H1 (cell line): ENCODE data around the gene SLAMF1. TPM values are rescaled to one million over a fixed set of nuclear protein-coding genes. Genes with fewer than 3 reads are reported as not detected.

ENCODE experiments used
- CTCF ChIA-PET: fragments of 300-600 bp; sonication (Branson Sonifier 250); formaldehyde crosslinking; loops from one replicate; lab custom pipeline; 2021; ENCODE audit not compliant: partially characterized antibody; lab: Charles Lee
- POLR2A ChIA-PET: fragments of 300-600 bp; sonication (Branson Sonifier 250); formaldehyde crosslinking; loops from one replicate; lab custom pipeline; 2021; ENCODE audit warnings: inconsistent platforms; ENCODE audit not compliant: partially characterized antibody; lab: Charles Lee
- DNase-seq, 2 experiments: peaks; one replicate each; pipeline versions ENCODE4 v3.0.0 to v3.0.0-alpha.2; 2010 to 2022; ENCODE audit warnings: low spot score in 2 of 2, low read depth in 1 of 2, mixed read lengths in 1 of 2
- FAIRE-seq: peaks from 2 replicates; lab custom pipeline; 2011; peaks lifted over from hg19 to GRCh38; lab: Jason Lieb, UNC
- H2AFZ ChIP-seq: 2 replicates; pipeline ENCODE4 v1.8.1; 2012; ENCODE audit warnings: low read length, inconsistent platforms
- H2AK5ac ChIP-seq: 2 replicates; pipeline ENCODE4 v1.6.1; 2013; ENCODE audit warnings: low read depth, low read length
- H2BK120ac ChIP-seq: replicated peaks from 2 replicates; pipeline ENCODE3; 2013; ENCODE audit warnings: low read depth, low read length, inconsistent platforms
- H2BK12ac ChIP-seq: 2 replicates; pipeline ENCODE4 v1.6.1; 2013; ENCODE audit warnings: low read depth, low read length
- H2BK15ac ChIP-seq: 2 replicates; pipeline ENCODE4 v1.6.1; 2013; ENCODE audit warnings: low read length
- H2BK20ac ChIP-seq: 2 replicates; pipeline ENCODE4 v1.6.1; 2013; ENCODE audit warnings: low read length
- H2BK5ac ChIP-seq: 2 replicates; pipeline ENCODE4 v1.6.1; 2013; ENCODE audit warnings: low read depth, low read length
- H3K14ac ChIP-seq: 2 replicates; pipeline ENCODE4 v1.6.1; 2013; ENCODE audit warnings: inconsistent platforms; ENCODE audit not compliant: insufficient read length
- H3K18ac ChIP-seq: 2 replicates; pipeline ENCODE4 v1.6.1; 2013; ENCODE audit warnings: low read length; ENCODE audit errors: extremely low read depth
- H3K23ac ChIP-seq: 2 replicates; pipeline ENCODE4 v1.6.1; 2013; ENCODE audit warnings: inconsistent platforms; ENCODE audit not compliant: insufficient read length
- H3K23me2 ChIP-seq: 2 replicates; pipeline ENCODE4 v1.6.1; 2013; ENCODE audit warnings: low read depth, low read length
- H3K27ac ChIP-seq: 2 replicates; pipeline ENCODE4 v1.6.1; 2011; ENCODE audit warnings: low read depth, low read length, inconsistent platforms
- H3K27me3 ChIP-seq, 4 experiments: replicated peaks in 1 of 4; 1 replicate in 1 of 4; 2 replicates in 3 of 4; pipeline versions ENCODE4 v1.6.1 to v1.8.1; 2011 to 2013; ENCODE audit warnings: low read length in 3 of 4, mild to moderate bottlenecking in 3 of 4, inconsistent platforms in 2 of 4, mixed read lengths in 2 of 4, moderate library complexity in 1 of 4; ENCODE audit not compliant: control insufficient read depth in 3 of 4, insufficient read depth in 3 of 4; ENCODE audit errors: extremely low read depth in 1 of 4
- H3K36me3 ChIP-seq, 4 experiments: 2 replicates each; pipeline versions ENCODE4 v1.6.1 to v1.8.1; 2011 to 2013; ENCODE audit warnings: mild to moderate bottlenecking in 4 of 4, low read length in 3 of 4, moderate library complexity in 2 of 4, control low read depth in 1 of 4, inconsistent platforms in 1 of 4; ENCODE audit not compliant: insufficient read depth in 4 of 4, control insufficient read depth in 2 of 4
- H3K4ac ChIP-seq: replicated peaks from 2 replicates; pipeline ENCODE3; 2013; ENCODE audit warnings: low read length, low read depth, mixed read lengths, inconsistent platforms; ENCODE audit not compliant: insufficient read length
- H3K4me1 ChIP-seq, 4 experiments: replicated peaks in 1 of 4; 1 replicate in 1 of 4; 2 replicates in 3 of 4; pipeline versions ENCODE4 v1.6.1 to v1.8.1; 2011 to 2013; ENCODE audit warnings: low read length in 3 of 4, inconsistent platforms in 2 of 4, mixed read lengths in 1 of 4; ENCODE audit not compliant: insufficient read depth in 4 of 4, control insufficient read depth in 3 of 4
- H3K4me2 ChIP-seq, 2 experiments: 2 replicates each; pipeline versions ENCODE4 v1.6.1 to v1.8.1; 2011 to 2013; ENCODE audit warnings: low read depth in 2 of 2, low read length in 2 of 2, control low read depth in 1 of 2, inconsistent platforms in 1 of 2, mild to moderate bottlenecking in 1 of 2; ENCODE audit not compliant: insufficient read depth in 1 of 2
- H3K4me3 ChIP-seq, 4 experiments: fragments of 200-600, 300-600 bp in 1 of 4; sonication (generic), shearing (Covaris generic), sonication (Bioruptor Twin) in 1 of 4; 2 replicates each; pipeline versions ENCODE4 v1.5.1 to v1.8.1; 2011 to 2016; ENCODE audit warnings: low read length in 4 of 4, low read depth in 3 of 4, control low read depth in 2 of 4, inconsistent platforms in 2 of 4, mild to moderate bottlenecking in 2 of 4, mixed read lengths in 1 of 4, moderate library complexity in 1 of 4; ENCODE audit not compliant: insufficient read depth in 2 of 4; ENCODE audit errors: extremely low read depth in 1 of 4
- H3K56ac ChIP-seq: replicated peaks from 2 replicates; pipeline ENCODE3; 2013; ENCODE audit warnings: low read depth, mild to moderate bottlenecking, mixed read lengths, low read length, inconsistent platforms; ENCODE audit not compliant: insufficient read length
- H3K79me1 ChIP-seq: 2 replicates; pipeline ENCODE4 v1.6.1; 2013; ENCODE audit warnings: low read depth, low read length, control low read depth
- H3K79me2 ChIP-seq, 2 experiments: 2 replicates each; pipeline versions ENCODE4 v1.6.1 to v1.8.1; 2012 to 2013; ENCODE audit warnings: low read length in 2 of 2, mild to moderate bottlenecking in 2 of 2, inconsistent platforms in 1 of 2; ENCODE audit not compliant: insufficient read depth in 2 of 2, control insufficient read depth in 1 of 2
- H3K9ac ChIP-seq, 4 experiments: replicated peaks in 1 of 4; 1 replicate in 1 of 4; 2 replicates in 3 of 4; pipeline versions ENCODE4 v1.6.1 to v1.8.1; 2011 to 2013; ENCODE audit warnings: low read depth in 3 of 4, low read length in 3 of 4, control low read depth in 2 of 4, mild to moderate bottlenecking in 2 of 4, moderate library complexity in 2 of 4, inconsistent platforms in 1 of 4; ENCODE audit errors: extremely low read depth in 1 of 4
- H3K9me3 ChIP-seq, 2 experiments: 2 replicates each; pipeline versions ENCODE4 v1.6.1 to v1.8.1; 2012 to 2013; ENCODE audit warnings: mild to moderate bottlenecking in 2 of 2, moderate library complexity in 2 of 2, control low read depth in 1 of 2, inconsistent platforms in 1 of 2, low read depth in 1 of 2, low read length in 1 of 2, mixed read lengths in 1 of 2; ENCODE audit not compliant: insufficient read depth in 2 of 2
- H4K20me1 ChIP-seq, 2 experiments: replicated peaks in 1 of 2; 2 replicates each; pipeline versions ENCODE3 to v1.8.1; 2011 to 2013; ENCODE audit warnings: inconsistent platforms in 2 of 2, low read length in 2 of 2, mild to moderate bottlenecking in 1 of 2; ENCODE audit not compliant: insufficient read depth in 2 of 2, control insufficient read depth in 1 of 2
- H4K5ac ChIP-seq: 2 replicates; pipeline ENCODE4 v1.6.1; 2013; ENCODE audit warnings: low read length, low read depth, mixed read lengths, inconsistent platforms; ENCODE audit not compliant: insufficient read length
- H4K8ac ChIP-seq: 2 replicates; pipeline ENCODE4 v1.8.0; 2013; ENCODE audit warnings: mild to moderate bottlenecking, moderate library complexity, low read length, inconsistent platforms; ENCODE audit not compliant: insufficient read depth; ENCODE audit errors: extremely low read depth
- H4K91ac ChIP-seq: replicated peaks from 2 replicates; pipeline ENCODE3; 2013; ENCODE audit warnings: low read length, mixed read lengths, inconsistent platforms; ENCODE audit not compliant: insufficient read length
- BRCA1 ChIP-seq: IDR thresholded peaks from 2 replicates; pipeline ENCODE4 v1.6.1; 2012; ENCODE audit warnings: low read depth, low read length, improper control_type of control experiment
- CTBP2 ChIP-seq: IDR thresholded peaks from 2 replicates; pipeline ENCODE4 v1.7.0; 2011; ENCODE audit warnings: borderline replicate concordance, mild to moderate bottlenecking, moderate library complexity, mixed read lengths, low read length; ENCODE audit not compliant: insufficient read depth, insufficient read length
- FOSL1 ChIP-seq: IDR thresholded peaks from 2 replicates; pipeline ENCODE4 v1.6.1; 2011; ENCODE audit warnings: mild to moderate bottlenecking, low read depth, low read length, moderate library complexity; ENCODE audit not compliant: insufficient read depth
- HDAC2 ChIP-seq, 2 experiments: fragments of 300-600 bp in 1 of 2; sonication (generic) in 1 of 2; IDR thresholded peaks; 2 replicates each; pipeline ENCODE4 v1.6.1; 2011 to 2012; ENCODE audit warnings: low read depth in 2 of 2, low read length in 2 of 2, mild to moderate bottlenecking in 2 of 2, moderate library complexity in 2 of 2, borderline replicate concordance in 1 of 2, inconsistent platforms in 1 of 2
- KDM1A ChIP-seq: fragments of 200-600, 300-600 bp; sonication (generic); IDR thresholded peaks from 2 replicates; pipeline ENCODE4 v1.7.1; 2016; ENCODE audit warnings: mild to moderate bottlenecking, low read length, borderline replicate concordance
- RAD21 ChIP-seq, 2 experiments: IDR thresholded peaks in 1 of 2; conservative IDR thresholded peaks in 1 of 2; 2 replicates each; pipeline ENCODE4 v1.6.1; 2011; ENCODE audit warnings: low read depth in 2 of 2, low read length in 2 of 2, improper control_type of control experiment in 1 of 2, inconsistent platforms in 1 of 2, mild to moderate bottlenecking in 1 of 2, moderate library complexity in 1 of 2
- SIX5 ChIP-seq: IDR thresholded peaks from 2 replicates; pipeline ENCODE4 v1.6.1; 2011; ENCODE audit warnings: mild to moderate bottlenecking, low read depth, low read length
- SUZ12 ChIP-seq: fragments of 200-600 bp; sonication (generic); IDR thresholded peaks from 2 replicates; pipeline ENCODE4 v1.6.1; 2012; ENCODE audit warnings: mild to moderate bottlenecking, inconsistent platforms, low read length, moderate library complexity, mixed read lengths
- TAF7 ChIP-seq: optimal IDR thresholded peaks from 2 replicates; pipeline ENCODE3; 2011; ENCODE audit warnings: low read depth, mild to moderate bottlenecking, inconsistent platforms, low read length, moderate library complexity, borderline replicate concordance
- TCF12 ChIP-seq: IDR thresholded peaks from 2 replicates; pipeline ENCODE4 v1.6.1; 2011; ENCODE audit warnings: low read depth, mild to moderate bottlenecking, low read length
- TEAD4 ChIP-seq: IDR thresholded peaks from 2 replicates; pipeline ENCODE4 v1.6.1; 2012; ENCODE audit warnings: low read depth, low read length, inconsistent platforms, mixed read lengths
- WGBS, 2 experiments: shearing (Covaris generic) in 1 of 2; methylation state at CpG; one replicate each; pipeline versions ENCODE4 v1.1.6 to v1.1.7; 2013 to 2015; ENCODE audit warnings: low lambda C conversion rate in 2 of 2, mixed read lengths in 2 of 2, inconsistent platforms in 1 of 2, low coverage in 1 of 2, missing lambda C conversion rate in 1 of 2; ENCODE audit not compliant: insufficient replicate concordance in 2 of 2, insufficient coverage in 1 of 2, insufficient read length in 1 of 2; ENCODE audit errors: extremely low coverage in 1 of 2, missing lambda C conversion rate in 1 of 2; 5-methylcytosine and 5-hydroxymethylcytosine counted together
- polyA plus RNA-seq, 7 experiments: library from polyadenylated mRNA; depleted of rRNA in 3 of 7; stranded (reverse) in 5 of 7; unstranded in 2 of 7; fragments of >200 nt in 5 of 7; fragments of 200-250 nt in 2 of 7; gene quantifications; 1 replicate in 5 of 7; 2 replicates in 1 of 7; 4 replicates in 1 of 7; pipeline versions ENCODE4 v1.2.1 to v1.2.3, GENCODE V29; 2011 to 2013; ENCODE audit warnings: missing spikeins in 2 of 7, mixed read lengths in 2 of 7
- total RNA-seq: library from RNA; stranded (reverse); fragmentation: NEBNext Ultra II Directional; extraction: Animal tissue kit (Norgen Biotek cat#: 25700); gene quantifications from 2 replicates; pipeline ENCODE4 v1.2.1, GENCODE V29; 2021
- TF ChIP-seq, protein P1 (sequence below): IDR thresholded peaks from 2 replicates; pipeline ENCODE4 v1.6.1; 2011; ENCODE audit warnings: low read length, improper control_type of control experiment

Gene SLAMF1
- total and polyA plus RNA-seq, 2 of the 8 experiments (the other 6 are each of a cell fraction or from before 2014, with no cell fraction given), result not detected

DNA sequence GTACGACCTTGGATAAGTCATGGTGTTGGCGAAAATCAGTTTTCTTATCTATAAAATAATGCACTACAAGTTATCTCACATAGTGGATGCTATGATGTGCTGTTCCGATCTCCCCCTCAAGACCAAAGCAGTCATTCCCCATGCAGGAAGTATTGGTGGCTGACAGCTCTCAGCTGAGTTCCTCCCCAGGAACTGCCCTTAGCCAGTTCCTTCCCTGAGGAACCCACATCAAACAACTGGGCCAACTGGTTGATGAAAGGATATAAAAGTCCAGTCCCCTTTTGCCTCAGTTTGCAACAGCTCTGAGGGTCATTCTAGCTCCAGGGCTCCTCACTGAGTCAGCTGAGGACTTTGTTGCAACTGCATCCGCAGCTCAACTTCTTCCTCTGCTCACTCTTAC is 16.1 kb upstream of the SLAMF1 start:
- peak overlapping the region; percentile 72 for H3K4ac ChIP-seq
- H3K14ac ChIP-seq, result no peak overlapping the region
- no peaks in the 10 kb centered on the region for H3K79me1 ChIP-seq
- H3K79me2 ChIP-seq, result no peaks in the 10 kb centered on the region
- H3K56ac ChIP-seq, result no peak overlapping the region
- WGBS, 2 experiments, result 87% methylated on average over 4 of the region's 4 CpGs; no CpG with 5 or more reads in 1 of the 2 experiments
- H3K4me1 ChIP-seq, result peaks cover 0 to 12% (median 0%) of the 10 kb centered on the region in 4 experiments; a peak in 1 of 7 replicates
- CTCF ChIA-PET, result interaction anchor here (0.8 to 5.7 kb wide), 6 partner anchors 9 to 107 kb away, joined by 3 to 32 read pairs (median 4); no protein-coding TSS in a partner anchor
- POLR2A ChIA-PET, result no interaction called here
- H3K4me2 ChIP-seq, result no peak overlapping the region
- peak overlapping the region; percentile 55; the same call in 1 of the 2 replicates for H2BK12ac ChIP-seq
- no peak overlapping the region for H3K4me3 ChIP-seq
- H2BK15ac ChIP-seq, result no peak overlapping the region; the same call in 1 of the 2 replicates
- H3K36me3 ChIP-seq, result no peaks in the 10 kb centered on the region
- H2AK5ac ChIP-seq, result no peak overlapping the region
- H3K9ac ChIP-seq, result no peak overlapping the region
- no peaks in the 10 kb centered on the region for H3K27me3 ChIP-seq
- no peak overlapping the region for H2BK20ac ChIP-seq
- H3K27ac ChIP-seq, result no peak overlapping the region
- H2BK5ac ChIP-seq, result no peak overlapping the region
- H2BK120ac ChIP-seq, result peak overlapping the region; percentile 88
- H4K20me1 ChIP-seq, result no peaks in the 10 kb centered on the region
- no peak overlapping the region for H4K8ac ChIP-seq
- peak overlapping the region; percentile 78 for H4K91ac ChIP-seq
- no peak overlapping the region for H4K5ac ChIP-seq
- peak overlapping the region; percentile 64; the same call in 1 of the 2 replicates for H3K18ac ChIP-seq
- H3K23ac ChIP-seq, result no peak overlapping the region
- H3K9me3 ChIP-seq, result peaks cover 0 to 2% of the 10 kb centered on the region in 2 experiments; a peak in 1 of 4 replicates
- no peaks in the 10 kb centered on the region for H3K23me2 ChIP-seq
- FAIRE-seq (no peak), DNase-seq (no peak)
- H2AFZ ChIP-seq, result peak overlapping the region; percentile 66
- TF ChIP-seq FOSL1, result no peak
- no peak for TF ChIP-seq RAD21 (IDR thresholded peaks at IDR 0.05 in 1 of 2, conservative IDR thresholded peaks at IDR 0.05 in 1 of 2; ENCODE audit: low read depth in 2 of 2, low read length in 2 of 2)
- TF ChIP-seq TAF7, result no peak
- no peak for TF ChIP-seq HDAC2 (IDR thresholded peaks at IDR 0.05; ENCODE audit: borderline replicate concordance in 1 of 2, low read depth in 2 of 2, low read length in 2 of 2)
- no peak for TF ChIP-seq CTBP2
- no peak for TF ChIP-seq KDM1A
- TF ChIP-seq TCF12, result no peak
- no peak for TF ChIP-seq TEAD4
- TF ChIP-seq SIX5, result no peak
- TF ChIP-seq, protein P1, sequence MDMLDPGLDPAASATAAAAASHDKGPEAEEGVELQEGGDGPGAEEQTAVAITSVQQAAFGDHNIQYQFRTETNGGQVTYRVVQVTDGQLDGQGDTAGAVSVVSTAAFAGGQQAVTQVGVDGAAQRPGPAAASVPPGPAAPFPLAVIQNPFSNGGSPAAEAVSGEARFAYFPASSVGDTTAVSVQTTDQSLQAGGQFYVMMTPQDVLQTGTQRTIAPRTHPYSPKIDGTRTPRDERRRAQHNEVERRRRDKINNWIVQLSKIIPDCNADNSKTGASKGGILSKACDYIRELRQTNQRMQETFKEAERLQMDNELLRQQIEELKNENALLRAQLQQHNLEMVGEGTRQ, result no peak
- TF ChIP-seq BRCA1, result no peak
- TF ChIP-seq SUZ12, result no peak
